Activated naive CD8-positive, alpha-beta T cell treated with anti-CD3 and anti-CD28 coated beads, Interleukin-2, amount 50 U/mL, for 16 hours (primary cell): ENCODE data around the gene MCRIP1.
"Not testable (repeated sequence)": the region's sequence is repeated elsewhere in the genome, so short reads cannot be mapped to it uniquely, and the experiment has no call there.

Experiments used
- DNase-seq: peaks from one replicate; pipeline ENCODE4 v3.0.0-alpha.2; 2020; ENCODE audit warnings: low read depth, low spot score

MCRIP1 gene

DNA sequence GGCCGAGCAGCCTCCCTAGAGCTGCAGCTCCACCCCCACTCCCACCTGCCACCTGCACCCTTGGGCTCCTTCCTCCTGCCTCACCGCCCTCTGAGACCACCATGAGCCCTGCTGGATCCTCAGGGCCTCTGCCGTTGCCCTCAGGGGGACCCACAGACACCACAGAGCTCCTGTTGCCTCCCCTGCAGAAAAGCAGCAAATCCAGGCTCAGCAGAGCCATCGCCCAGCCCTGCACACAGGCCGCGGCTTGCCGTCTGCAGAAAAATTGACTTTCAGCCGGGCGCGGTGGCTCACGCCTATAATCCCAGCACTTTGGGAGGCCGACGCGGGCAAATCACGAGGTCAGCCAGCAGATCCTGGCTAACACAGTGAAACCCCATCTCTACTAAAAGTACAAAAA, 8.8 kb upstream of the MCRIP1 start:
- DNase-seq: no peak

GRCh38 chr17:81840826-81841778, 8.0 kb upstream of the MCRIP1 start:
- DNase-seq: no peak

- not testable (repeated sequence) for DNase-seq
Measured at GRCh38 chr17:81840059-81840458, 7.0 kb upstream of the MCRIP1 start.

DNA sequence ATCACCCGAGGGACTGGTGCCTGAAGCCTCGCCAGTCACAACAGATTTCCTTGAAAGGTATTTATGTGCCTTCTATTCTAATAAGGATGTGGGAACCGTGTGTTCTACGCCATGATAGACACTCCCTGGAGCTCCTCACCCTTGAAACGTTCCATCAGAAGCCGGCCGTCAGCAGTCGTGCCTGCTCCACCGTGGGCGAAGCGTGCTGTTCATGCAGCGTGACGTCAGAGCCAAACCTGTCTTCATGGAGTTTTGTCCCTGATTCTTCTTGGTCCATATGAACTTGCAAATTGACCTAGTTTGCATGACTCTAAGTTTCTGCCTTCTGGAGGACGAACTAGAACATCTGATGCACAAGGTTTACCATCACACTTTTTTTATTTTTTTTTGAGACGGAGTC, 6.2 kb upstream of the MCRIP1 start:
- DNase-seq: no peak

DNA sequence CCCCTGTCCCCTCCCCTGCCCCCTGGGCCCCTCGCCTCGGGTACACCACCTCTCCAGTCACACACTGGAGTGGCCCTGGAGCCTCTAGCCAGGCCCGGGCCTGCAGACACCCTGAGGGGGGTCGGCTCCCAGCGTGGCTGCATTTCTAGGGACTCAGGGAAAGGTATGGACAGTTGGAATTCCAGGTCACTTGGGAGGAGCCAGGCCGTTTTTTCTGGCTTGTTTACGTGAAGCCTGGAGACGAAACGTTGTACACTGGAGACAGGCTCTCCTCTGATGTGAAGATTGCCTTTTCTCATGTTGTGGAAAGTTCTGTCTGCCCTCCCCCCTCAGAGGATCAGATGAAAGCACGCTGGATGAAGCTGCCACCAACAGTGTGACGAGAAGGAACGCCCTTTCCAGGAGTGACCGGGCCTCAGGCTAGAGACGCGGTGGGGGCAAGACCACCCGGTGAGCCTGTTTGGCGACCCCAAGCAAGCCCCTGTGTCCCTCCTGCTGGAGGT, 5.7 kb upstream of the MCRIP1 start:
- no peak for DNase-seq

- DNase-seq: no peak
Measured at GRCh38 chr17:81837641-81838040, 4.5 kb upstream of the MCRIP1 start.

GRCh38 chr17:81834831-81835267, 1.8 kb upstream of the MCRIP1 start, which contains the start of gene PPP1R27:
Gene PPP1R27 (minus strand): TSS chr17:81835050. CDS start chr17:81834953, 97 bp downstream.
- DNase-seq: no peak

DNA sequence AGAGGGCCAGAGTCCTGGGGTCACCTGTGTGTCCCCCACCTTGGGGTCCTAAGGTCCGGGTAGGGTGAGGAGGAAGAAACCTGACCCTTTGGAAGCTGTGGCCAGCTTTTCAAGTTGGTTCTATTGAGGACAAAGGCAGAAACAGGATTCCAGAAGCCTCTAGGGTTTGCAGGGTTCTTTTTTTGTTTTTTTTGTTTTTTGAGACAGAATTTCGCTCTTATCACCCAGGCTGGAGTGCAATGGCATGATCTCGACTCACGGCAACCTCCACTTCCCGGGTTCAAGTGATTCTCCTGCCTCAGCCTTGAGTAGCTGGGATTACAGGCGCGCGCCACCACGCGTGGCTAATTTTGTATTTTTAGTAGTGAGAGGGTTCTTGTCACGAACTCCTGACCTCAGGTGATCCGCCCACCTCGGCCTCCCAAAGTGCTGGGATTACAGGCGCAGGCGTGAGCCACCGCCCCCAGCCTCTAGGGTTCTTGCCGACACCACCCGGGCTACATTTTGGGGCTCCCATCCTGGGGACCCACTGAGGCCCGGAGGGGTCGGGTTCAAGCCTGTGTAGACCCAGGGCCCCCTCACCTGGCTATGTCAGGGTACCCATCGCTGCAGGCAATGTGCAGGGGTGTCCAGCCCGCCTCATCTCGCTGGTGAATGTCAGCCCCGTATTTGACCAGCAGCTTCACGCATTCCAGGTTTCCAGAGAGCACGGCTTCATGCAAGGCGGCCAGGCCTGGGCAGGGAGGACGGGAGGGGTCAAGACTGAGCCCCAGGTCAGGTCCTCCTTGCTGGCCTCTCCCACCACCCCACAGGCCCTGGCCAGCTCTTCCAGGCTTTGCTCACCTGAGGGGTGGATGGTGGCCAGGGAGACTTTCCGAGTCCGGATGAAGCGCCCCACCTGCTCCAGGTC, 1.1 kb upstream of the MCRIP1 start:
- no peak for DNase-seq

- DNase-seq: no peak
Measured at GRCh38 chr17:81832608-81833159, 407 bp downstream of the MCRIP1 start.

DNA sequence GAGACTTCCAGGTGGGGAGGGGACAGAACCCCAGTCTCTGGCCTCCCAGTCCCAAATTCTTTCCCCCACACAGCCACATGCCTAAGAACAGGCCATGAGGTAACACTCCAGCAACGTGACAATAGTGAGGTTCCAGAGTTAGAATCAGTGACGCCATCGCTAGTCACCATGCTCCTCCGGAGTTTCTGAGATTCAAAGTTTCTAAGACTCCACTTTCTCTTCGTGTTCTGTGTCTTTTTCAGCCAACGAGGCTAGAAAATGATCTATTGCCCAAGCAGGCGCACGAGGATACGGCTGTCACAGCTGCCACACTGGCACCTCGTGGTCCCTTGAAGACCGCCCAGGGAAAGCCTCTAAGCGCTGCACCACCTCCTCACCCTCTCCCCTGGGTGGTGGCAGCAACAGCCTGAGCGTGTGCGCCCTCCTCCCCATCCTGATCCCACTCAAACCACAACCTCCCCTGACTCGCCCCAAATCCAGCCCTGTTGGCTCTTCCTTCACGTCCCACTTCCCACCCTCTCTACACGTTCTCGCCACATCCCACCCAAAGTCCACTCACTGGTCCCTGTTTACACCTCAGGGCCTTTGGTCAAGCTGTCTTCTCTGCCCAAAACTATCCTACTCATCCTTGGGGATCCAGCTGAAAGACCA, 1.0 kb downstream of the MCRIP1 start:
- DNase-seq: peak; percentile 16

DNA sequence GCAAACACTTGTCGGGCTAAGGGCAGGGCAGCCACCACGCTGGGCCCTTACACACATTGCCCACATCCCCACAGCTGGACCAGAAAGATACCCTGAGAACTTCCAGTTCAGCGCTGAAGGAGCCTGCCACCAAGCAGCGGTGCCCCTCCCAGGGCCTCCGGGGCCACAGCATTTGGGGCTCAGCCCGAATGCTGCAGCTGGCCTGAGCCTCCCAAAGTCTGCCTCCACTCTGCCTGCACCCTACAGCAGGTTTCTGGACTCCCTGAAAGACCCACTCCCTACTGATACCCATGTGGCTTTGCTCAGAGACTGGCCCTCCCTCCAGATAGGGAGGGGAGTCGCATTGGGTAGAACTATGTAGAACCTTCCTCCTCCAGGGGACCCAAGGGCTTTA, 1.5 kb downstream of the MCRIP1 start:
- DNase-seq: no peak

- DNase-seq: no peak
Measured at GRCh38 chr17:81829858-81830257, 3.2 kb downstream of the MCRIP1 start.

DNA sequence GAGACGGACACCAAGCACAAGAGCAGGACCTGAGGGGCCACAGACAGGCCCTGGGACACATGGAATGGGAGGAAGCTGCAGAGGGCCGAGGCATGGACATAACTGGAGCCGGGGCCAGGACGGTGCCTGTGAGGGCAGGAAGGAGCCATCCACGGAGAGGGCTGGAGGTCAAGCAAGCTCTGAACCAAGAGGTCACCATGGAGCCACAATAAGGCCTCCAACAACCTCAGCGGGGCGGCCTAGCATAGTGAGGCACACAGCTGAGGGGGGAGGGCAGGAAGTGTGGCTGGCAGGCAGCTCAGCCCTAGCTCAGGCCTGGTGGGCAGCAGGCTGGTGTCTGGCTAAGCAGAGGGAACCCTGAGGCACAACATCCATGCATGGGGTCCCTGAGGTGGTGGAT, 4.4 kb downstream of the MCRIP1 start:
- DNase-seq: no peak

DNA sequence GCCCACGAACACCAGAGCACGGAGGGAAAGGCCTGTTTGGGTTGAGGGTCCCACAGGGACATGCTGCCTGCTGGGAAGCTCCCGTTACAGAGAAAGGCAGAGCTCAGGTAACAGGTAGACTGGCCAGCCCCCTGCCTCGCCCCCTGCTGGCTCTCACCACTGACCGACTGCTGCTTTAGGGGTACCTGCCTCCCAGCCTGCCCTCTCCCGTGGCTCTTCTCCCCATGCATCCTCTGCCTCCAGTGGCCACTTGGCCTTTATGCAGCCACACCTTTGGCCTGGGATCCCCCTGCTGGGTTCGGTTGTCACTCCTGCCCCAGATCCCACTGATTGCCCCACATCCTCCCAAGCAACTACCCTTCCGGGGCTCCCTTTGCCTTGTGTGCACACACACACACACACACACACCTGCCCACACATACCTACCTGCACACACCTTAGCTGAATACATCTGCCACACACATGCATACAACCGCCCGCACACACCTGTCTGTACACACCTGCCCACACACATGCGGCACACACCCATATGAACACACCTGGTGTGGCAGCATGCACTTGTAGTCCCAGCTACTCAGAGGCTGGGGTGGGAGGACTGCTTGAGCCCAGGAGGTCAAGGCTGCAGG, 7.1 kb downstream of the MCRIP1 start:
- DNase-seq: no peak

DNA sequence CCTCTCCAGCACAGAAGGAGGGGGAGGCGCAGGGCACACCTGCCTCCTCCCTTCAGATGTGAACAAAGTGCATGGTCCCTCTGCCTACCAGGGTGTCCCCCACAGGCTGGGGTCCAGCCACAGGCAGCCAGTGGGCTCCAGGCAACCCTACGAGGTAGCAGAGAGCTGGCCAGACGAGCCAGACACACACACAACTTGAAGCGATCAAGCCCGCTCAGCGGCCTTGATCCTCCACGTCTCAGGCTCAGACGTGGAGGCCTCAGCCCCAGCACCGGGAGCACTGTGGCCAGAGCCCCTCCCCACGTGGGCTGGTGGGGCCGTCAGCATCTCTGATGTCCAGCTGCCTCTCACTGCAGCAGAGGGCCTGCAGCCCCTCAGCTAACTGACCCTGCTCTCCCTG, 8.5 kb downstream of the MCRIP1 start:
- DNase-seq: no peak

DNA sequence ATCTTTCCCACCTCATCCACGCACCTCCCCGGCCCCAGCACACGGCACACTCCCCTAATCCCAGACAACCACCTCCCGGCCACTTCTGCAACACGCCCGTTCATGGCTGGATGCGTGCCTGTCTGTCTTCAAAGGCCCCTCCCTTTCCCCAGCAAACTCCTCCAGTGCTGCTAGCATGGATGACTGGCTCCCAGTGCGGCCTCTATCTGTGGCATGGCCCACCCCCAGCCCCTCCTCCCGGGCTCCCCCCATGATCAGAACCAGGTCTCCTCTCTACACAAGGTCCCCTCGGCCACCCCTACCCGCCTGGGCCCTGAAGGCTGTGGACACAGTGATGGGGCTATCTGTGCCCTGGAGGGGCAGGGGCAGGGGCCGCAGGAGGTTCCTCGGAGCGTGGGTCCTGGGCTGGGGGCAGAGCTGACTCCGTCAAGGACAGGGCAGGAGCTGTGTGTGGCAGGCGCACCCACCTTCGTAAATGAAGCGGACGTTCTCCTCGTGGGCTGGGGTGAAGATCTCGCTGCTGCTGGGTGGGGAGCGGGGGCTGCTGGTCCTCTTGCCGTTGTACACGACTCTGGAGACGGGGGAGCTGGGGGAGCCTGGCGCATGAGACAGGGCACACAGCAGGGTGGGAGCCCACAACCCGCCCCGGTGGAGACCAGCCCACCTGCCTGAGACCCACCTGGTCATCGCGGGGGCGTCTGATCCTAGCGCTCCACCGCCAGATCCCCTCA, 9.1 kb downstream of the MCRIP1 start:
- DNase-seq: no peak

DNA sequence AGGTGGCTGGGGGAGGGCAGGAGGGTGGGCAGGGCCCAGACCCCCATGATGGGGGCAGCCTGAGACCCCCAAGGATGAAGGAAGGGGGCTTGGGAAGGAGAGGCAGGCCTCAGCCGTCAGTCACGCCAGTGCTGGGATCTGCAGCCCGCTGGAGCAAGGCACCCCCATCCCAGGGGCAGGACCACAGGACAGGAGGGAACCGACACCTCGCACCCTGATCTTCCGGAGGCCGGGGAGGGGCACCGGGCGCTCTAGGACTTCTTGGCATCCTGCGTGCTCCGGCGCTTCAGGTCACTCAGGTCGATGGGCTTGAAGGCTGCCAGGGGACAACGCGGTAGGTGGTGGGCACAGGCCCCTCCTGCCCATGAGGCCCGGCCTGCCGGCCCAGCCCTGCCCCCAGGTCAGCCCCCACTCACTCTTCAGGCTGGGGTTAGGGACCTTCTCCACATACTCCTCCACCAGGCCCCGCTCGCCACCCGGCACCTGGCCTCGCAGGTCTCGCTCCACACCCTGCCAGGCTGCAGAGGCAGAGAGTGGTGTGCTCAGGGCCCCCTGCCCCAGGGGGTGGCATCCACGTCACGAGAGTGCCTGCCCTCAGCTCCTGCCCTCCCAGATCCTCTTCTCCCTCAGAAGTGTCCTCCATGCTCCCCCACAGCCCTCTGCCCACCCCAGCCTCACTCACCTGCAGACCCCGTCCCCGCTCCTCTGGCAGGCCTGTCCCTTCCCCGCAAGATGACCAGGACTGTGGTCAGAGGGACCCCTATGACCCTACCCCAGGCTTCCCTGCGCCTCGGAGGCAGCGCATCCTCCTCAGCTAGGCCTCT, 9.9 kb downstream of the MCRIP1 start:
- DNase-seq: no peak

DNA sequence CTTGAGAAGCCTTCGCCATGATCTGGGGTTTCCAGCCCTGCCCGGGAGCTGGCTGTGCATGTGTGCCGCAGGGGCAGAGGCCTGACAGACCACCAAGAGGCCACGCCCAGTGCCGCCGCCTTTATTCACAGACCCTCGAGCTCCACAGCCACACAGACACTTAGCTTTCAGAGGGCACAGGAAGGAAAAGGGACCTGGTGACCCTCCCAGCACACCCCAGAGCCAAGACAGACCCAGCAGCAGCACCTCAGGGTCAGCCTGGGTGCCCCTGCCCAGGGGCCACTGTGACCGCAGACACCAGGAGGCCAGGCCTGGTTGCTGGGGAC, 10.8 kb downstream of the MCRIP1 start:
- no peak for DNase-seq

DNA sequence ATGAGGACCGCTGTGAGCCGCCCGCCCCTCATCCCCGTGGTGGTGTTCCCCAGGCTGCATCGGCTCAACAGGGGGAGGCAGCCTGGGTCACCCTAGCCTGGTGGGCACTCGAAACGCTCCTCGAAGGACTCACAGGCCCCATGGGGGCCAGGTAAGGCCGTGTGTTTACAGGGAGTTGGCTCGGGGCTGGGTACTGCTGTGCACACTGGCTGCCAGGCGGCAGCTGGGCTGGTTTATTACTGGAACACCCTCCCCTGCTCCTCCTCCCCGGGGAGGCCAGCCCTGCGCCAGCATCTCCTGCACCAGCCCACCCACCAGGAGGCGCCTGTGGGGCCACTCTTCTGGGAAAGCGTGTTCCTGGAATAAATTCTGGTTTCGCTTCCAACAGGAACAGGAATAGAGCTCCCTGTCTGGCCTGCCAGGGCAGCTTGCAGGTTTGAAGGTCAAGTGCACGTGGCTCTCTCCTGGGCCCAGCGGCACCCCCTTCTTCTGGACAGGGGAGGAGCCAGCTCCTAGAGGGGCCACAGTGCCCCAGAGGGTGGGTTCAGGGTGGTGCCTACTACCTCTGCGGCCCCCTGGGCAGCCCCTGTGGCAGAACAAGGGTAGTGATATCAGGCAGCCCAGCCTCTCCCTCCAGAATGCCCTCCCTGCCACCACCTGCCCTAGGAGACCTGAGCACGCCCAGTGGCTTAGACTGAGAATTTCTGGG, 11.3 kb downstream of the MCRIP1 start:
- DNase-seq: no peak
